ENCODE data around the gene SH3GL3. TPM values are rescaled to one million over a fixed set of nuclear protein-coding genes. Genes with fewer than 3 reads are reported as not detected.

The SH3GL3 gene
- total and polyA plus RNA-seq, 2 of the 13 experiments (the other 11 are each of a cell fraction or from before 2014, with no cell fraction given), result not detected

DNA sequence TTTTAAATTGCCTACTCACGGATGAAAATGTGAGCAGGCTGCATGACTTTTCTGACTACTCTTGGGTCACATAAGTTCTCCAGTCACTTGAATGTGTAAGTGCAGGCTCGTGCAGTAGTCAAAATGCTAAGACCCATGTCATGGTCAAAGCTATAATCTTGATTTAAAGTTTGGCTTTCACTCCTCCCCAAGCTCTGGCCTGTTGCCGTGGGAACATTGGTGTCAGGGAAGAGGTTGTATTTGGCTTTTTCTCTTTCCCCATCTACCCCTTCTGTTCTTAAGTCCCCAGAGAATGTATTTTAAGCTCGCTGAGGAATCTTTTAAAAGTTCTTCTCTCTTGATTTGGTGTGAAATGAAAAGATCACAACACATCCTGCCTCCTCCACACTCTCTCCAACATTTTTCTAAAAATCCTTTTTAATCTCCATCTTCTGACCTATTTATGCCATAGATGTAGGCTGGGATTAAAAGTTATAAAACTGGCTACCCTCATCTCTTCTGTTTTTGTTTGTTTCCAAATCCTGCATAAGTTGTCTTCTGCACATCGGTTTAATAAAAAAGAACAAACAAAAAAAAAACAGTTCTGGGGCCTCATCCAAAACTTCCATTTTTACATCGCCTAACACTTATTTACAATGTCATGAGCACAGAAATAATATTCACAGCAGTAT lies 145.4 kb downstream of the SH3GL3 start:
- Histone ChIP-seq H3K27ac (ENCODE audit: extremely low read length, insufficient read depth, low read length) (no peak overlapping the region), H3K9me3 (ENCODE audit: low read length) (no peaks in the 10 kb centered on the region), H3K4me1 (ENCODE audit: insufficient read depth, low read length) (no peaks in the 10 kb centered on the region), H2AFZ (ENCODE audit: low read length) (no peak overlapping the region), H3K4me3 (replicated peaks in 1 of 3; ENCODE audit: insufficient read depth in 1 of 3, low read depth in 2 of 3, low read length in 3 of 3) (no peak overlapping the region), H3K9ac (ENCODE audit: insufficient read depth, low read depth, low read length) (no peak overlapping the region), H3K36me3 (replicated peaks in 1 of 2; ENCODE audit: control insufficient read depth in 1 of 2, insufficient read depth in 2 of 2, low read length in 2 of 2) (no peaks in the 10 kb centered on the region), H3K79me2 (ENCODE audit: insufficient read depth, low read length) (no peaks in the 10 kb centered on the region), H4K20me1 (ENCODE audit: insufficient read depth, low read length) (no peaks in the 10 kb centered on the region), H3K27me3 (ENCODE audit: control insufficient read depth in 1 of 2, insufficient read depth in 2 of 2, low read length in 2 of 2) (no peaks in the 10 kb centered on the region), H3K4me2 (ENCODE audit: low read depth, low read length) (no peak overlapping the region)
- ATAC-seq (no peak), DNase-seq (ENCODE audit: low spot score) (no peak), FAIRE-seq (no peak)
- in situ Hi-C loops (cut with HindIII; ENCODE audit: extremely low pct_ligation_motif_present, low pct_unique_long_range_greater_than_20kb), result no loop called here
- BruUV-seq (replicated peaks), result no TSS peak
- ChIA-PET POLR2A (no interaction called here), CTCF (ENCODE audit: low intra/inter-chr PET ratio, low total read pairs) (no interaction called here)
- 20% methylated on average over 6 of the region's 6 CpGs for WGBS (ENCODE audit: low lambda C conversion rate)
- intact Hi-C loops (cut with micrococcal nuclease; ENCODE audit: unreplicated experiment), result no loop called here
- TF ChIP-seq ZSCAN31 (CRISPR knock-in tag; IDR thresholded peaks at IDR 0.05; ENCODE audit: low read depth) (no peak), FOSL1 (CRISPR knock-in tag; IDR thresholded peaks at IDR 0.05; ENCODE audit: borderline replicate concordance) (no peak), ZNF235 (CRISPR knock-in tag; IDR thresholded peaks at IDR 0.05; ENCODE audit: borderline replicate concordance) (no peak), NFAT5 (CRISPR knock-in tag; IDR thresholded peaks at IDR 0.05) (no peak), ZNF124 (CRISPR knock-in tag; IDR thresholded peaks at IDR 0.05) (no peak), ZMYM3 (CRISPR knock-in tag; IDR thresholded peaks at IDR 0.05) (no peak), KDM6A (CRISPR knock-in tag; IDR thresholded peaks at IDR 0.05; ENCODE audit: low read depth) (no peak), AHDC1 (CRISPR knock-in tag; IDR thresholded peaks at IDR 0.05; ENCODE audit: borderline replicate concordance) (no peak), USF2 (IDR thresholded peaks at IDR 0.05; ENCODE audit: low read depth, low read length) (no peak), USF2 (CRISPR knock-in tag; IDR thresholded peaks at IDR 0.05; ENCODE audit: borderline replicate concordance) (no peak), NCOA1 (CRISPR knock-in tag; IDR thresholded peaks at IDR 0.05) (no peak), ZNF264 (CRISPR knock-in tag; IDR thresholded peaks at IDR 0.05) (no peak)

Measured in HepG2 (cell line).